HS-27A (cell line): Measurements from ENCODE around the gene TRRAP.

Source experiments
- DNase-seq: peaks from one replicate; pipeline ENCODE4 v3.0.0-alpha.2; 2012; ENCODE audit warnings: low read depth, missing footprints

TRRAP gene

DNA sequence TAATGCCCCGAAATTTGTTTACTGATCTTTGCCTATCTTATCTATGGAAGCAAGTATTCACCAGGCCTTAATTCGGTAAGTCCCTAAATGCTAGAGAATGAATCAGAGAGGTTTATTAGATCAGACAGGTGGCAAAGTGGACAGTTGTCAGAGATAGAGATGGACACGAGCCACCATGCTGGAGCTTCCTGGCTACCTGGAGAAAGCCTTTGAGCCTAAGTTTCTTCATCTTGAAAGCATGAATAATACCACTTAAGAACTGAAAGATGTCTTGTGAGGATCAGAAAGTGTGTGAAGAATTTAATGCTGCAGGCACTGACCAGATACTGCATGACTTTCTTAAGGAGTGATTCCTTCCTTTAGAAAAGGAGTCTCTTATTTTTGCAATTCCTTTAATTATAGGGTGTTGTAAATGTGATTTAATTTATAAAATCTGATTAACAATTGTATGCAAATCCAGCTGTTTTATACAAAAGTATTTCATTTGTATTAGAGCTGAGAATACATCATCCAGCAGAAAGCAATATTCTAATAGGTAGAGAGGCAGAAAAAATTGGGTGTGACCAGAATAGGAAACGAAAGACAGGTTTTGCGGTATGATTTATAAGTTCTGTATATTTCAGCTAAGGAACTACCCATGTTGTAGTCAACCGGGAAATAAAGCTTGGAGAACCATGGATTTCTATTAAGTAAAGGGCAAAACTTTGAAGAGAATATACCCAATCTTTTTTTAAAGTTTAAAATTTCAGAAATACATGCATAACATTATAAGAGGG lies 182.9 kb downstream of the TRRAP start:
- no peak for DNase-seq
